GM12872 (cell line): ENCODE results near the gene PYGO2.

Experiments
- TF ChIP-seq, protein P1 (sequence below): IDR thresholded peaks from 3 replicates; pipeline ENCODE4 v1.5.1; 2011; ENCODE audit warnings: low read depth, mild to moderate bottlenecking, low read length, moderate library complexity; ENCODE audit not compliant: insufficient read depth

The PYGO2 gene

GRCh38 chr1:154911691-154912550 is 49.7 kb downstream of the PYGO2 start:
- TF ChIP-seq, protein P1, sequence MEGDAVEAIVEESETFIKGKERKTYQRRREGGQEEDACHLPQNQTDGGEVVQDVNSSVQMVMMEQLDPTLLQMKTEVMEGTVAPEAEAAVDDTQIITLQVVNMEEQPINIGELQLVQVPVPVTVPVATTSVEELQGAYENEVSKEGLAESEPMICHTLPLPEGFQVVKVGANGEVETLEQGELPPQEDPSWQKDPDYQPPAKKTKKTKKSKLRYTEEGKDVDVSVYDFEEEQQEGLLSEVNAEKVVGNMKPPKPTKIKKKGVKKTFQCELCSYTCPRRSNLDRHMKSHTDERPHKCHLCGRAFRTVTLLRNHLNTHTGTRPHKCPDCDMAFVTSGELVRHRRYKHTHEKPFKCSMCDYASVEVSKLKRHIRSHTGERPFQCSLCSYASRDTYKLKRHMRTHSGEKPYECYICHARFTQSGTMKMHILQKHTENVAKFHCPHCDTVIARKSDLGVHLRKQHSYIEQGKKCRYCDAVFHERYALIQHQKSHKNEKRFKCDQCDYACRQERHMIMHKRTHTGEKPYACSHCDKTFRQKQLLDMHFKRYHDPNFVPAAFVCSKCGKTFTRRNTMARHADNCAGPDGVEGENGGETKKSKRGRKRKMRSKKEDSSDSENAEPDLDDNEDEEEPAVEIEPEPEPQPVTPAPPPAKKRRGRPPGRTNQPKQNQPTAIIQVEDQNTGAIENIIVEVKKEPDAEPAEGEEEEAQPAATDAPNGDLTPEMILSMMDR, result no peak

DNA sequence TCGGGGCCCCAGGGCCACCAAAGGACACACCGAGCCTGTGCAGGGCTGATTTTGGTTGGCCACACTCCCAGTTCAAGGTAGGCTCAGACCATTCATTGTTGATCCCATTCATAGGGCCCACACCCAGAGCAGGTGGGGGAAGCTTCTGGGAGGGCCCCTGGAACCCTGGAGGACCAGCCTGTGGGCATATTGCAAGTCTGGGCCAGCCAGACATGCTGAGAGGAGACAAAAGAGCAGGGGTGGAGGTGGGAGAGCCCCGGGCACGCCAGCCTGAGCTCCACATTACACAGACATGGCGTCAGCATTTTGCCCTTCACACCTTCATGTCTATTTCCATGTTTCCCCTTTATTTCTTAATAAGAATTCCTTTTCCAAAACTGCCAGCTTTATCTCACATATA is 50.7 kb downstream of the PYGO2 start:
- TF ChIP-seq, protein P1, result no peak

DNA sequence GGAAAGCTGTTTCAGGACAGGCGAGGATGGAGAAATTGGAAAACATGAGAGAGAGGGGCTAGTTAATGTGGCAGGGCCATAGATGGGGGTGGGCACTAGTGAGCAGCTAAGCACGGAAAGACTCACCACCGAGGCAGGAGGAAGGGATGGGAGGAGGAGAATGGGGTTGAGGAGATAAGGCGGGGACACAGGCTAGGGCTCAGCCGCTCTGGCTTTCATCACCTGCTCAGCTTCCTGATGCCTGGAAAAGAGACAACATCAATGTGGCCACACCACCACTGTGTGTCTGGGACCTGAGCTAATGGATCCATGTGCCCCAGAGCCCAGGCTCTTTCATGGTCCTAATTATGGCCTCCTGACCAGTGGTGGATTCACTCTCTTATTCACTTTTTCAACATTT is 52.6 kb downstream of the PYGO2 start:
- TF ChIP-seq, protein P1, result no peak
